WTC11 (cell line): ENCODE data around the gene CRYBA4.

Experiments used
- CREB1 ChIP-seq: sonication (generic); formaldehyde crosslinking; IDR thresholded peaks from 2 replicates; pipeline ENCODE4 v1.8.0; 2023; ENCODE audit warnings: mild to moderate bottlenecking, missing genetic modification reagents
- CTCF ChIP-seq: fragments of 200-600 bp; IDR thresholded peaks from 2 replicates; pipeline ENCODE4 v1.8.0; 2022; ENCODE audit warnings: antibody characterized with exemption
- JAZF1 ChIP-seq: fragments of 250-450 bp; sonication (Bioruptor Pico); IDR thresholded peaks from 2 replicates; pipeline ENCODE4 v1.9.0; 2021; ENCODE audit warnings: moderate library complexity, mild to moderate bottlenecking, inconsistent platforms
- PREB ChIP-seq: sonication (generic); formaldehyde crosslinking; IDR thresholded peaks from 2 replicates; pipeline ENCODE4 v1.8.1; 2022; ENCODE audit warnings: mild to moderate bottlenecking, missing genetic modification reagents, moderate library complexity, borderline replicate concordance

GRCh38 chr22:26623984-26624383, 2.2 kb downstream of the CRYBA4 start:
- no peak for TF ChIP-seq PREB (CRISPR knock-in tag)
- no peak for TF ChIP-seq CTCF
- TF ChIP-seq CREB1 (CRISPR knock-in tag): no peak
- TF ChIP-seq JAZF1: no peak
